GM19468 (cell line): ENCODE data around the gene TDRD7.
A peak's percentile ranks its signal among the peaks of the same experiment; 100 is the strongest.

Source experiments
- ATAC-seq: cut with Tn5 transposase; IDR thresholded peaks from one replicate; pipeline ENCODE4 v1.9.1; 2021; ENCODE audit warnings: mild to moderate bottlenecking, moderate library complexity, moderate number of reproducible peaks; ENCODE audit not compliant: unreplicated experiment; ENCODE audit errors: extremely low read depth

The TDRD7 gene, protein sequence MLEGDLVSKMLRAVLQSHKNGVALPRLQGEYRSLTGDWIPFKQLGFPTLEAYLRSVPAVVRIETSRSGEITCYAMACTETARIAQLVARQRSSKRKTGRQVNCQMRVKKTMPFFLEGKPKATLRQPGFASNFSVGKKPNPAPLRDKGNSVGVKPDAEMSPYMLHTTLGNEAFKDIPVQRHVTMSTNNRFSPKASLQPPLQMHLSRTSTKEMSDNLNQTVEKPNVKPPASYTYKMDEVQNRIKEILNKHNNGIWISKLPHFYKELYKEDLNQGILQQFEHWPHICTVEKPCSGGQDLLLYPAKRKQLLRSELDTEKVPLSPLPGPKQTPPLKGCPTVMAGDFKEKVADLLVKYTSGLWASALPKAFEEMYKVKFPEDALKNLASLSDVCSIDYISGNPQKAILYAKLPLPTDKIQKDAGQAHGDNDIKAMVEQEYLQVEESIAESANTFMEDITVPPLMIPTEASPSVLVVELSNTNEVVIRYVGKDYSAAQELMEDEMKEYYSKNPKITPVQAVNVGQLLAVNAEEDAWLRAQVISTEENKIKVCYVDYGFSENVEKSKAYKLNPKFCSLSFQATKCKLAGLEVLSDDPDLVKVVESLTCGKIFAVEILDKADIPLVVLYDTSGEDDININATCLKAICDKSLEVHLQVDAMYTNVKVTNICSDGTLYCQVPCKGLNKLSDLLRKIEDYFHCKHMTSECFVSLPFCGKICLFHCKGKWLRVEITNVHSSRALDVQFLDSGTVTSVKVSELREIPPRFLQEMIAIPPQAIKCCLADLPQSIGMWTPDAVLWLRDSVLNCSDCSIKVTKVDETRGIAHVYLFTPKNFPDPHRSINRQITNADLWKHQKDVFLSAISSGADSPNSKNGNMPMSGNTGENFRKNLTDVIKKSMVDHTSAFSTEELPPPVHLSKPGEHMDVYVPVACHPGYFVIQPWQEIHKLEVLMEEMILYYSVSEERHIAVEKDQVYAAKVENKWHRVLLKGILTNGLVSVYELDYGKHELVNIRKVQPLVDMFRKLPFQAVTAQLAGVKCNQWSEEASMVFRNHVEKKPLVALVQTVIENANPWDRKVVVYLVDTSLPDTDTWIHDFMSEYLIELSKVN

GRCh38 chr9:97411789-97412625, at the start of gene TDRD7:
Gene TDRD7 (plus strand): TSS chr9:97412096. CDS start chr9:97428466, 16,370 bp downstream.
- peak; percentile 70 for ATAC-seq

DNA sequence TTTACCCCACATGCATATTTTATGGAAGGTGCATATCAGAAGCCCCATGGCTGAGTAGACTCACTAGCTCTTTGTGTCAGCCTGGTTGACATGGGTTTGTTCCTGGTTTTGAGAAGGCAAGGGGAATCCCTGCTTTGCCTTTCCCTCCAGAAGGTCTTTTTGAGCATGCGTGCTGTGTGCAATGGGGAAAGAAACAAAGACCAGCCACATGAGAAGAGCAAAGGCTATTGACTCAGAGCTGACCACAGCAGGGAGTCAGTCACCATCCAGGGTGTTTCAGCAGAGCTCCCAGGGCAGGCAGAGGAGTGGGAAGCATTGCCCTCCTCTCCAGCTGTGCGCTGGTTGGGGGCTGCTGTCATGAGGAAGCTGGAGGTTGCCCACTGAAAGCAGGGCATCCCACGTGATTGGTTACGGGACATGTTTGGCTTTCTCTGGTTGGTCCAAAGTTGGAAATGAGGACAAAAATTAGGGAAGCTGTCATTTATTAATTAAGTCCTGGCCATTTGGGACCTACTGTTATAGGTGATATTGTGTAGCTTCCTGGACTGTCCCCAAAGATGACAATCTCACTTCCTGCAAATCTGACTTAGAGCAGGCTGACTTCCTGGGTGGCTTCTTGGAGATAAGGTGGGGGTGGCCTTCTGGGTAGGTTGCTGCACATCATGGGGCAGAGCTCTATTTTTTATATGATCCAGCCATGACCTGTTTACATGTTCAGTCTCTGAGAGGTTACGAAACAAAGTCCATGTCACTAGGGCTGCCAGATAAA, 48.9 kb upstream of the TDRD7 start:
- ATAC-seq, result no peak

DNA sequence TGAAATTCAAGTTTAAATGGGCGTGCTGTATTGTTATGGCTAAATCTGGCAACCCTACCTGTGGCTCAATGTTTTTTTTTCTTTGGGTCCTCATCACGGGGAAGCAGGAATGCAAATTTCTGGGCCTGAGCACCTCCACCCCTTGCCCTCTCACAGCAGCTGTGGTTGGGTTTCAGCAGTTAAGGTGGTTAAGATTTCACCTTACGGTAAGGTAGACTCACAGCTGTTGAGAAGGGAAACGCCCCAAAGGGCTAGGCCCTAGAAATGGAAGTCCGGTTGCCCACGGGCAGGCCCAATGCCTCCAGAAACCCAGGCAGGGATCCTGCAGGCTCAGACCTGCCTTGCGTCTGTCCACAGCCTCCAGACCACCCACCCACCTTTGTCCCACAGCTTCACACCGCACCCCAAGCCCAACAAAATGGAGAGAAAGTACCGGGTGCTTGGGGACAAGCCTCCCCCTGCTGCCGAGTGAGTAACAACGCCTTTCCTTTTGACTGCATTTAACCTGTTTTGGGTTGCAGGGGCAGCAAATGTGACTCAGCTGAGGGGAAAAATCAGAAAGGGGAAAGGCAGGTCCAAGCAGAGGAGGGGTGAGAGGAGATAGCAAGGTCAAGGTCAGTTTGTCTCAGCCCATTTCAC, 48.1 kb upstream of the TDRD7 start:
- ATAC-seq, result no peak

GRCh38 chr9:97364769-97365490, 47.0 kb upstream of the TDRD7 start:
- ATAC-seq, result no peak

DNA sequence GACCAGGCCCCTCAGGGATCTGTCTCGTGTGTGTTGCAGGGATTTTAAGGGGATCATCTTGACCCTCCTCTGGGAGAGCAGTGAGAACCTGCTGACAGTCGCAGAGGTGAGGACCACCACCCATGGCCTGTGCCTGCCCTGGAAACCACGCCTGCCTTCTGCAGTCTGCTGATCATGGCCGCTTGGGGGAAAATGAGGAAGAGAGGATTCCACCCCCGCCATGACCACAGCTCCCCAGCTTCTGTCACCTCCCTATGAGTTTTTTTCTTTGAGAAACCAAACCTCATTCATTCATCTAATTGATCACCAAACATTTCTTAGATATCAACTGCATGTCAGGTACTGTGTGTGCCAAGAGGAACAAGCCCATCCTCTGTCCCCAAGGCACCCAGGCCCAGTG, 46.3 kb upstream of the TDRD7 start:
- ATAC-seq, result no peak

DNA sequence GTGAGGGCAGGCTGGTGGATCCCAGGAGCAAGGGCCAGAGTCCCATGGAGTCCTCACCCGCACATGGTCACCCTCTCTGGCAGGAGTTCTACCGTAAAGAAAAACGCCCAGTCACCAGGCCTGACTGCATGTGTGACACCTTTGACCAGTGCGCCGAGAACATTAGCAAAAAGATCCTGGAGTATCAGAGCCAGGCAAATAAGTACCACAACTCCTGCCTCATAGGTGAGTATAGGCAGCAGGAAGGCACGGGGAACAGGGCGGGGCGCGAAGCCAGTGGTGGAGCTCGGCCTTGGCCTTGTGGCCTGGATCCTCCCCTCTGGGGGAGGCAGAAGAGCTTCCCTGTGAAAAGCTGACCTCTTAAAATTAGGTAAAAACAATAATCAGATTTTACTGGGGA, 45.4 kb upstream of the TDRD7 start:
- ATAC-seq, result no peak

DNA sequence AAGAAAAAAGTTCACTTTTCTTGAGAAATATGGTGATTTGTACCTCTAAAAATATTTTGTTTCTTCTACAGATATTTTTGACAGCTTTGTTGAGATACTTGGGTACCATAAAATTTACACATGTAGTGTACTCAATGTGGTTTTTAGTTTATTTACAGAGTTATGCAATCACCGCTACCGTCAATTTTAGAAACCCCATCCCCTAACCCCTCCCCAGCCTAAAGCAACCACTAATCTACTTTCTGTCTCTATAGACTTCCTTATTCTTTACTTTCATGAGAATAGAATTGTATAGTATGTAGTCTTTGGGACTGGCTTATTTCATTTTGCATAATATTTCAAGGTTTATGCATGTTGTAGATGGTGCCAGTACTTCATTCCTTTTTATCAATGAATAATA, 45.0 kb upstream of the TDRD7 start:
- no peak for ATAC-seq

- ATAC-seq, result no peak
Observed at GRCh38 chr9:97367729-97368128, 44.2 kb upstream of the TDRD7 start.

DNA sequence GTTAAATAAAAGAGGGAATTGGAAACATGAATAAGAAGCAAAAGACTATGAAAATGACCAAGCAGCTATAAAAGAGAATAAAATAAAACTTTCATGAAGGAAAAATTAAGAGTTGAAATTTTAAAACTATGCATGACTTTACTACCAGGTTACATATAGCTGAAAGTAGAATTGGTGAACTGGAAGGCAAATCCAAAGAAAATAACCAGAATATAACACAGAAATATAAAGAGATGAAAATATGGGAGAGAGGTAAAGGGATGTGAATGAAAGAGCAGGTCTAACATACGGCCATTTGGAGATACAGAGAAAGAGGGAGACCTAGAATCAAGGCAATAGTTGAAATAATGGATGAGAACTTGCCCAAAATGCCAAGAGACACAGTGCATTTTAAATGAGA, 42.9 kb upstream of the TDRD7 start:
- no peak for ATAC-seq

DNA sequence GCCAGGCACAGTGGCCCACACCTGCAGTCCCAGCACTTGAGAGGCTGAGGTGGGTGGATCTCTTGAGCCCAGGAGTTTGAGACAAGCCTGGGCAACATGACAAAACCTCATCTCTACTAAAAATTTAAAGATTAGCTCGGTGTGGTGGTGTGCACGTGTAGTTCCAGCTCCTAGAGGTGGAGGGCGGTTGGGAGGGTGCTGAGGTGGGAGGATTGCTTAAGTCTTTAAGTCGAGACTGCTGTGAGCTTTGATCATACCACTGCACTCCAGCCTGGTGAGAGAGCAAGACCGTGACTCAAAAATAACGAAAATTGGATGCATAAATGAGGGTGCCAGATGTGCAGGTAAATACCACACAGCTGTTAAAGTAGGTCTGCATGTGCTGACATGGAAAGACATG, 39.3 kb upstream of the TDRD7 start:
- ATAC-seq, result no peak

GRCh38 chr9:97373331-97373730, 38.6 kb upstream of the TDRD7 start:
- no peak for ATAC-seq

DNA sequence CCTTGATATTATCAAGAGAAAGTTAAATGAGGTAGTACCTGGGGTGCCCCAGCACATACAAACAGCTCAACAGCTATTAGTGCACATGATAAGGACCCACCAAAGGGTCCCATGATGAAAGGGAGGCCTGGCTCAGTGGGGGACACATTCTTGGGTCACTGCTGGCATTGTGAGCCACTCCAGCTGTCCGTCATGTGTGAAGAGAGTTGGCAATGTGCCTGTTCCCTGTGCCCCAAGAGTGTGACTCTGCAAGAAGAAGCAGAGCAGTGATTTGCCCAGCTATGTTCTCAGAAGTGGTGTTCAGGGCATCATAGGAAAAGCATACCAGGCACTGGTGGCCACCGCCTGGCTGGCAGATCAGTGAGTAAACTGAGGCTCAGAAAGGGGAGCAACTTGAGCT, 37.1 kb upstream of the TDRD7 start:
- ATAC-seq, result no peak

DNA sequence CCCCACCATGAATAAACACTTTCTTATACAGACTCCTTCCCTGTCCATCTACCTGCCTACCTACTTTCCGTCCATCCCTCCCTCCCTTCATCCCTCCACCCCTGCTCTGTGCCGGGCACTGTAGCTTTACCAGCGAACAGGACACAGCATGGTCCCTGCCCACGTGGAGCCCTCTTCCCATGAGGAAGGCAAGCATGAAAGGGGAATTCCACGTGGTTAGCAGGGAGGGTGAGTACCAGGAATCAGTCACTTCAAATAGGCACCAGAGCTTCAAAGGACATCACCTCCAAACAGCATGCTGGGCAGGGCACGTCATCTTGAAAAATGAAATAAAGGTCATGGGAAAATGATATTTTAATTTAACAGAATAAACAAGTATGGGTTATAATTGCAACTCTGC, 35.0 kb upstream of the TDRD7 start:
- ATAC-seq, result no peak

DNA sequence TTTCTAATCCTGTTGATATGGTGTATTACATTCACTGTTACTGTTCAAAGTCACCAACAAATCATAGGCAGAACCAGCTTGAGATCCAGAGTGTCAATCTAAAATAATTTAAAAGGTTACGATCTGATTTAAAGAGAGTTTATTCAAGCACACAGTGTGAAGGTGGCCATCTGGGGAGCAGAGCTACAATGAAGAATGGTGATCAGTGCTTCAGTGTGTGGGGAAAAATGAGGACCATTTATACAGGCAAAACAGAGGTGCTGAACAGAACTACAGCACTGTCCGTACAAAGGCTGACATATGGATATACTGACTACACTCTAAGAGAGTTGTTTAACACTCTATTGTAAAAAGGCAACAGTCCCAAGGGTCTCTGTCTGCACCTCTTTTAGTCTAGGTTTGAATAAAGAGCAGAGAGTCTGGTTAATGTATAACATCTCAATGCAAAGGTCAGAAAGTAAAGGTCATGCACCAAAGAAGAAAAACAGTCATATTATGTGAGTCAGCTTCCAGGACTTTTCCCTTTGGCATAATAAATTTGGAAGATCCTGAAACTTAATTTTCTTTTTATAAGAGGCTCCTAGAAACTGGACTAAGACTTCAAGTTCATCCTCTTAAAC, 29.7 kb upstream of the TDRD7 start:
- no peak for ATAC-seq

DNA sequence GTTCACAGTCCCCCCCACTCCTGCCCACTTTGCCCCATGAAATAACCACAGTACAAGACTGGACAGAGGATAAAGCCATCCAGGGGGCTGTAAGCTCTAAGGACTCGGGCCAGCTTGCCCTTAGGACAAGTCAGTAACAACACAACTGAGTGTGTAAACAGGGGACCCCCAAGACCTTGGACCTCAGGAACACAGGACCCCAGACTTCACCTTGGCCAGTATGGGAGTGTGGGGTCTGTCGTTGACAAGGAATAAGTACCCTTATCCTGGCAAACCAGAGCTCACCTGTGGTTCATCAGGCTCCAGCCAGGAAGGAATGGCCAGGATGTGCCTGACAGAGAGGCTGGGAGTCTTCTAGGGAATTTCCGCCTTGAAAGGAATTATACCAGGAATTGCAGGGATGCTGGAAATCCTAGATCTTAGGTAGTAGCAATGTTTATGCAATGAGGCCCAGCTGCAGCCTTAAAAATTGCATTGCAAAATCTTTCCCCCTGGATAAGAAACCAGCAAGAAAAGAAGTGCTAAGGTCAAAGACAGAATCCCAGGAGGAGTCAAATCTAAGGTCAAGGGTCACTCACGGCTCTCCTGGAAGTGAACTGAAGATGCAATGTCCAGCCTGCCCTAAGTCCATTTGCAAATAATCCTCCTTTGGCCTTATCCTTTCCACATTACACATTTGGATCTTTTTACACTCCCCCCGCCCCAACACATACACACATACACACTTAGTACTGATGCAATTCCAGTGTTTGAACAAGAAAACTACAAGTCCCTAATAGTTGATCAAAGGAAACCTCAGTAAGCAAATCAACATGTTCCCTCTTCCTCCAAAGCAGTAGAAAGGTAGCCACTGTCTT, 27.3 kb upstream of the TDRD7 start:
- no peak for ATAC-seq

DNA sequence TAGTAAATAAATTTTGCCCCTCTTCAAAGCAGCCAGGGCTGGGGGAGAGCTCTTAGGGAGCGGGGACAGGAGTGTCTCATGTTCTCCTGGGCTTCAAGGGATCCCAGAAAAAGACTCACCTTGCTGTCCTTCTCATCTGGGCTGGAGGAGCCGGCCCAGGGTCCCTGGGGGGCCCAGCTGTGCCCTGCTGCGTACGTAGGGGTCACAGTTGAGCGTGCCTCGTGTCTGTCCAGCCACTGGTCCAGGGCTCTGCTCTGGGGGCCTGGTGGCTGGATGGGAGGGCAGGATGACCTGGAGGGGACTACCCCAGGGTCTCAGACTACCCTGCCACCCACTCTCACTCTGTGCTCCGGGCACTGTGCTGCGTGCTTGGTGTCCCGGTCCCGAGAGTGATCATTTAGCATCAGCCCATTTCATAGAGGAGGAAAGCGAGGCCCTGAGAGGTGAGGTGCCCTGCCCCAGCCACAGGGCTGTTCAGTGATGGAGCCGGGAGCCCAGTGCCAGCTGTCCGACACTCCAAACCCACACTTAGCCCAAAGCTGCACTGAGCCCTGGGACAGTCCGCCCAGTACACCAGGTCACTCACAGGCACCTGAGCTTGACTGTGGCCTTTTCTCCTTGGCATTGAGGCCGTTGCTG, 26.2 kb upstream of the TDRD7 start:
- no peak for ATAC-seq

DNA sequence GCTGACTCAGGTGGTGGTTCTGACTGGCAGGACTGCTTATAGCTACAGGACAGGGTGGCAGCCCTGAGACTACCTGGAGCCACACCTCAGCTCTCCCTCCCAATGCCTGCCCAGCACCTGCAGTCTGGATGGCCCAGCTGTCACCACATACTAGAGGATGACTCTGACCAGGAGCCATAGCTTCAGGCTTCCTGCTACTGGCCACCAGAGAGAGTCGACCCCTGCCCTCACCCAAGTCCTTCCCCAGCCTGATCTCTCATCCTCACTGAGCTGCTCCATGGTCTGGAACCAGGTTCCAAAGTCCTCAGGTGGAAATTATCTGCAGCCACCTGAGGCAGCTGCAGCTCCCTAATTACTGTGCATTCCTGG, 25.6 kb upstream of the TDRD7 start:
- ATAC-seq, result no peak
